ENCODE results near the gene OPCML. TPM values are rescaled to one million over a fixed set of nuclear protein-coding genes. Genes with fewer than 3 reads are reported as not detected.

The OPCML gene
- polyA plus RNA-seq, 1 donor from 2014 or later, result 11.6 TPM

GRCh38 chr11:133284156-133284555, 248.1 kb downstream of the OPCML start:
- Histone ChIP-seq H3K27me3 (ENCODE audit: insufficient read depth, low read depth, low read length) (no peaks in the 10 kb centered on the region), H3K36me3 (ENCODE audit: insufficient read depth, low read length) (no peaks in the 10 kb centered on the region), H3K9ac (ENCODE audit: low read length) (no peak overlapping the region), H3K79me2 (replicated peaks; ENCODE audit: insufficient read depth, low read length) (no peaks in the 10 kb centered on the region), H3K27ac (ENCODE audit: low read length) (no peak overlapping the region), H3K9me2 (ENCODE audit: insufficient read depth, low read length) (no peaks in the 10 kb centered on the region), H4K20me1 (ENCODE audit: insufficient read depth) (no peaks in the 10 kb centered on the region), H3F3A (ENCODE audit: insufficient read depth, low read length, poor library complexity, severe bottlenecking) (no peaks in the 10 kb centered on the region), H3K4me3 (ENCODE audit: low read length) (no peak overlapping the region), H3K9me3 (ENCODE audit: low read length) (no peaks in the 10 kb centered on the region), H2AFZ (ENCODE audit: low read depth, low read length) (no peak overlapping the region), H3K4me2 (ENCODE audit: low read length) (no peak overlapping the region)
- TF ChIP-seq TAF1 (IDR thresholded peaks at IDR 0.05; ENCODE audit: low read depth) (no peak), CTCF (IDR thresholded peaks at IDR 0.05; ENCODE audit: poor library complexity, severe bottlenecking) (no peak), RAD21 (conservative IDR thresholded peaks at IDR 0.05) (no peak), SMC3 (conservative IDR thresholded peaks at IDR 0.05; ENCODE audit: poor library complexity) (no peak), EP300 (conservative IDR thresholded peaks at IDR 0.05; ENCODE audit: poor library complexity, severe bottlenecking) (no peak)

- no peaks in the 10 kb centered on the region for H4K20me1 ChIP-seq (ENCODE audit: insufficient read depth)
- H3K9me3 ChIP-seq (ENCODE audit: low read length), result no peaks in the 10 kb centered on the region
- H3K9me2 ChIP-seq (ENCODE audit: insufficient read depth, low read length), result no peaks in the 10 kb centered on the region
- TF ChIP-seq SMC3 (conservative IDR thresholded peaks at IDR 0.05; ENCODE audit: poor library complexity) (no peak), MXI1 (conservative IDR thresholded peaks at IDR 0.05; ENCODE audit: poor library complexity, severe bottlenecking) (no peak), REST (IDR thresholded peaks at IDR 0.05; ENCODE audit: borderline replicate concordance) (no peak)
- H3K36me3 ChIP-seq (ENCODE audit: insufficient read depth, low read length), result no peaks in the 10 kb centered on the region
- H3K4me3 ChIP-seq (ENCODE audit: low read length), result no peak overlapping the region
- H3K4me2 ChIP-seq (ENCODE audit: low read length), result no peak overlapping the region
- H3F3A ChIP-seq (ENCODE audit: insufficient read depth, low read length, poor library complexity, severe bottlenecking), result no peaks in the 10 kb centered on the region
- no peak overlapping the region for H3K27ac ChIP-seq (ENCODE audit: low read length)
- H3K27me3 ChIP-seq (ENCODE audit: insufficient read depth, low read depth, low read length), result no peaks in the 10 kb centered on the region
- H2AFZ ChIP-seq (ENCODE audit: low read depth, low read length), result no peak overlapping the region
- no peak overlapping the region for H3K9ac ChIP-seq (ENCODE audit: low read length)
- H3K79me2 ChIP-seq (replicated peaks; ENCODE audit: insufficient read depth, low read length), result no peaks in the 10 kb centered on the region
These were observed 254.4 kb downstream of the OPCML start for GRCh38 chr11:133277886-133278285.

GRCh38 chr11:133271871-133272776, 260.2 kb downstream of the OPCML start:
- TF ChIP-seq EP300 (conservative IDR thresholded peaks at IDR 0.05; ENCODE audit: poor library complexity, severe bottlenecking) (no peak), POLR2AphosphoS5 (IDR thresholded peaks at IDR 0.05) (no peak), MXI1 (conservative IDR thresholded peaks at IDR 0.05; ENCODE audit: poor library complexity, severe bottlenecking) (no peak), REST (IDR thresholded peaks at IDR 0.05; ENCODE audit: borderline replicate concordance) (no peak), RAD21 (conservative IDR thresholded peaks at IDR 0.05) (no peak)
- Histone ChIP-seq H3K9me2 (ENCODE audit: insufficient read depth, low read length) (no peaks in the 10 kb centered on the region), H3K4me2 (ENCODE audit: low read length) (no peak overlapping the region), H3K36me3 (ENCODE audit: insufficient read depth, low read length) (no peaks in the 10 kb centered on the region), H3F3A (ENCODE audit: insufficient read depth, low read length, poor library complexity, severe bottlenecking) (no peaks in the 10 kb centered on the region), H3K27ac (ENCODE audit: low read length) (no peak overlapping the region), H3K9ac (ENCODE audit: low read length) (no peak overlapping the region), H4K20me1 (ENCODE audit: insufficient read depth) (no peaks in the 10 kb centered on the region), H2AFZ (ENCODE audit: low read depth, low read length) (no peak overlapping the region), H3K79me2 (replicated peaks; ENCODE audit: insufficient read depth, low read length) (no peaks in the 10 kb centered on the region), H3K27me3 (ENCODE audit: insufficient read depth, low read depth, low read length) (no peaks in the 10 kb centered on the region), H3K4me3 (ENCODE audit: low read length) (no peak overlapping the region), H3K9me3 (ENCODE audit: low read length) (no peaks in the 10 kb centered on the region)
